ENCODE results near the gene IRS1. TPM values are rescaled to one million over a fixed set of nuclear protein-coding genes. Genes with fewer than 3 reads are reported as not detected.

IRS1 gene
- total RNA-seq, 4 donors from 2014 or later = 17.4 to 39.0 (median 25.3) TPM

DNA sequence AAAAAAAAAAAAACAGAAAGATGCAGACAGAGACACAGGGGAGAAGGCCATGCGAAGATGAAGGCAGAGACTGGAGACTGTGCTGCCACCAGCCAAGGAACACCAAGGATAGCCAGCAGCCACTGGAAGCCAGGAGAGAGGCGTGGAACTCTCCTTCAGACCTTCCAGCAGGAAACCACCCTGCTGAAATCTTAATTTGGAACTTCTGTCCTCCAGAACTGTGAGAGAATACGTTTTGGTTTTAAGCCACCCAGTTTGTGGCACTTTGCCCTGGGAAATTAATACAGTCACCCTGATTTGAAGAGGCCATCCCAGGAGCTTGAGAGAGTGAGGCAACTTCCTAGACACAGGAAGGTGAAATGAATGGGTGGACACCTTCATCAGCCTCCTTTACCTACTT lies 93.7 kb downstream of the IRS1 start:
- H3K4me1 ChIP-seq = no peaks in the 10 kb centered on the region
- no peak for ATAC-seq
- no peak overlapping the region for H3K4me3 ChIP-seq
- H3K27ac ChIP-seq = no peak overlapping the region
- no peaks in the 10 kb centered on the region for H3K36me3 ChIP-seq
- WGBS, 2 donors (ENCODE audit: low coverage in 1 of 2) = 73 to 83% methylated on average over 2 to 3 of the region's 3 CpGs
- no peaks in the 10 kb centered on the region for H3K27me3 ChIP-seq
- TF ChIP-seq, protein P1, sequence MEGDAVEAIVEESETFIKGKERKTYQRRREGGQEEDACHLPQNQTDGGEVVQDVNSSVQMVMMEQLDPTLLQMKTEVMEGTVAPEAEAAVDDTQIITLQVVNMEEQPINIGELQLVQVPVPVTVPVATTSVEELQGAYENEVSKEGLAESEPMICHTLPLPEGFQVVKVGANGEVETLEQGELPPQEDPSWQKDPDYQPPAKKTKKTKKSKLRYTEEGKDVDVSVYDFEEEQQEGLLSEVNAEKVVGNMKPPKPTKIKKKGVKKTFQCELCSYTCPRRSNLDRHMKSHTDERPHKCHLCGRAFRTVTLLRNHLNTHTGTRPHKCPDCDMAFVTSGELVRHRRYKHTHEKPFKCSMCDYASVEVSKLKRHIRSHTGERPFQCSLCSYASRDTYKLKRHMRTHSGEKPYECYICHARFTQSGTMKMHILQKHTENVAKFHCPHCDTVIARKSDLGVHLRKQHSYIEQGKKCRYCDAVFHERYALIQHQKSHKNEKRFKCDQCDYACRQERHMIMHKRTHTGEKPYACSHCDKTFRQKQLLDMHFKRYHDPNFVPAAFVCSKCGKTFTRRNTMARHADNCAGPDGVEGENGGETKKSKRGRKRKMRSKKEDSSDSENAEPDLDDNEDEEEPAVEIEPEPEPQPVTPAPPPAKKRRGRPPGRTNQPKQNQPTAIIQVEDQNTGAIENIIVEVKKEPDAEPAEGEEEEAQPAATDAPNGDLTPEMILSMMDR (IDR thresholded peaks at IDR 0.05) = no peak
- no peaks in the 10 kb centered on the region for H3K9me3 ChIP-seq

DNA sequence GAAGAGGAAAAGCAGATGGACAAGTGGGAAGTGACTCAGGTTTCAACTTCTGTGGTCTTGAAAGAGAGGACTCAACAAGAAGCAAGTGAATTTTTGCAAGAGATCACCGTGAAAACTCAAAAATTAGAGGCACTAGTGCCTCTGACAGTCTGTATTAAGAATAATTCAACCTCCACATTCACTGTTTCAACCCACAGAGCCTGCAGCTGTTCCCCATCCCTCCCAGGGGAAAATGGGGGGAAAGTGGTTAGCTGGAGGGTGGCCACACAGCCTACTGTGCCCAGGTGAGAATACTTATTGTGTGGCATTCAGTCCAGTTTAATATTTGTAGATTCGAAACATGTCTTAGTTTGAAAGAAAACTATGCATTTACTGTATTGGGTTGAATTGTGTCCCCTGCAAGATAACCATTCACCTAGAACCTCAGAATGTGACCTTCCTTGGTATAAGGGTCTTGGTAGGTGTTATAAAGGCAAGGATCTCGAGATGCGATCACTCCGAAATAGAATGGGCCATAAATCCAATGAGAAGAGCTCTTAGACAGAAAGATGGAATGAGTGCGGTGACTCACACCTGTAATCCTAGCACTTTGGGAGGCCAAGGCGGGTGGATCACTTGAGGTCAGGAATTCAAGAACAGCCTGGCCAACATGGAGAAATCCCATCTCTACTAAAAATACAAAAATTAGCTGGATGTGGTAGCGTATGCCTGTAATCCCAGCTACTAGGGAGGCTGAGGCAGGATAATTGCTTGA lies 94.3 kb downstream of the IRS1 start:
- TF ChIP-seq POLR2AphosphoS5 (IDR thresholded peaks at IDR 0.05) (no peak), EP300 (IDR thresholded peaks at IDR 0.05) (no peak), POLR2A (IDR thresholded peaks at IDR 0.05) (no peak)
- TF ChIP-seq, protein P1 (IDR thresholded peaks at IDR 0.05) = no peak
- Histone ChIP-seq H3K9me3 (no peaks in the 10 kb centered on the region), H3K36me3 (no peaks in the 10 kb centered on the region), H3K4me3 (no peak overlapping the region), H3K4me1 (no peaks in the 10 kb centered on the region), H3K27ac (no peak overlapping the region), H3K27me3 (no peaks in the 10 kb centered on the region)
- WGBS, 2 donors (ENCODE audit: low coverage in 1 of 2) = 98% methylated on average over 7 to 8 of the region's 8 CpGs
- no peak for ATAC-seq

DNA sequence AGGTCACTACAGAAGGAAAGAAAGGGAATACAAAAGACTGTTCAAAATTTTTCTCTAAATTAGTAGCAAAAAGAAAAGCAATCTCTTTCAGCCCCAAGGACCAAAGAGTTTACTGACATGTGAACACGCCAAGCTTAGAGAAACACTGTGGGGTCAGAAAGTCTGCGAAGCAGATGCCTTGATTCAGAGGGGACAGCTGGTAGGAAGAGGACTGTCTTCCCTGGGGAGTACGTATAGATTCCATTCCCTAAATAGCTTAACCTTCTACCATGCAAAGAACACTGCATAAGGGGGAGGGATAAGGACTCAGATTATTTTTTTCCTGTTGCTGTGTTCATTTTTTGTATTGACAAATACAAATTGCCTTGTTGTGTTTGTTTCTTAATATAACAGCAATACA lies 96.1 kb downstream of the IRS1 start:
- Histone ChIP-seq H3K27ac (no peak overlapping the region), H3K36me3 (no peaks in the 10 kb centered on the region), H3K9me3 (no peaks in the 10 kb centered on the region), H3K27me3 (no peaks in the 10 kb centered on the region), H3K4me1 (peaks cover 0 to 10% (median 0%) of the 10 kb centered on the region in 3 donors), H3K4me3 (no peak overlapping the region)
- WGBS, 2 donors (ENCODE audit: low coverage in 1 of 2) = 67 to 93% methylated on average over 1 to 3 of the region's 3 CpGs
- ATAC-seq = no peak
- TF ChIP-seq EP300 (IDR thresholded peaks at IDR 0.05) (no peak), POLR2AphosphoS5 (IDR thresholded peaks at IDR 0.05) (no peak), POLR2A (IDR thresholded peaks at IDR 0.05) (no peak)
- TF ChIP-seq, protein P1 (IDR thresholded peaks at IDR 0.05) = no peak

DNA sequence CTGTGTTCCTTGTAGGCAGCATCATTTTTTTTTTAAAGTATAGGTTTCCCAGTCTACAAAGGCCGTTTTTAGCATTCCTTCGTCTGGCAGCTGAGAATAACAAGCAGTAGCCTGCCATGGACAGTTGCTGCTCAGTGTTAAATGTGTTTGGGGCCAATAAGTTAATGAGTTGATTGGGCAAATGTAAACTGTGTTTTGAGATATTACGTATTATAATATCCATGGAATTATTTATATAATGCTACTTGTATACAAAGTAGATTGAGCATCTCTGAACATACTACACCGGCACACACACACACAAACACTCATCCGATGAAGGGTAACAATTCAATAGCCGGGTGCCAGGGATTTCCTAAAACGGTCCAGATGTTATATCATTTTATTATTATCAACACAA lies 97.2 kb downstream of the IRS1 start:
- Histone ChIP-seq H3K27ac (no peak overlapping the region), H3K9me3 (no peaks in the 10 kb centered on the region), H3K4me3 (no peak overlapping the region), H3K36me3 (no peaks in the 10 kb centered on the region), H3K27me3 (no peaks in the 10 kb centered on the region), H3K4me1 (peaks cover 0 to 11% (median 0%) of the 10 kb centered on the region in 3 donors)
- 47 to 64% methylated on average over 7 of the region's 7 CpGs for WGBS, 2 donors (ENCODE audit: low coverage in 1 of 2)
- TF ChIP-seq EP300 (IDR thresholded peaks at IDR 0.05) = no peak
- no peak for TF ChIP-seq POLR2A (IDR thresholded peaks at IDR 0.05)
- no peak for TF ChIP-seq POLR2AphosphoS5 (IDR thresholded peaks at IDR 0.05)
- TF ChIP-seq, protein P1 (IDR thresholded peaks at IDR 0.05) = no peak
- no peak for ATAC-seq

DNA sequence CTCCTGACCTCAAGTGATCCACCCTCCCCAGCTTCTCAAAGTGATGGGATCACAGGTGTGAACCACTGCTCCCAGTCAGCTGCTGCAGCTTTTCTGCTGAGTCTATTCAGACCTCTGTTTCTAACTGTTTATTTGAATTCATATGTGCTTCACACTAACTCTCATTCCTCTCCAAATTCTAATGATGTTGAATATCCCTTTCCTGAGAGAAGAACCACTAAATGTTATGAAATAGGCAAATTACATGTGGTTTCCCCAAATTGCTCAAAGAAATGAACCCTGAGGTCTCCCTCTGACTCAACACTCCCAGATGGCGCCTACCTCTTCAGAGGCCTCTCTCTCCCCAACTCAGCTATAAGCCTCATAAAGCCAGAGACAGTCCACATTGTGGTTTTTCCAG lies 98.6 kb downstream of the IRS1 start:
- 100% methylated on average over 1 of the region's 1 CpG for WGBS, 2 donors (ENCODE audit: low coverage in 1 of 2)
- no peaks in the 10 kb centered on the region for H3K27me3 ChIP-seq
- H3K27ac ChIP-seq = no peak overlapping the region
- H3K36me3 ChIP-seq = no peaks in the 10 kb centered on the region
- H3K9me3 ChIP-seq = no peaks in the 10 kb centered on the region
- TF ChIP-seq POLR2A (IDR thresholded peaks at IDR 0.05) = no peak
- TF ChIP-seq, protein P1 (IDR thresholded peaks at IDR 0.05) = no peak
- H3K4me1 ChIP-seq = peaks cover 0 to 11% (median 0%) of the 10 kb centered on the region in 3 donors
- no peak for ATAC-seq
- H3K4me3 ChIP-seq = no peak overlapping the region
